GM21717 (cell line): Measurements from ENCODE around the gene SERPIND1.

Experiments
- ATAC-seq: cut with Tn5 transposase; IDR thresholded peaks from one replicate; pipeline ENCODE4 v1.9.1; 2021; ENCODE audit warnings: mild to moderate bottlenecking, moderate library complexity; ENCODE audit not compliant: unreplicated experiment

SERPIND1 gene

GRCh38 chr22:20771918-20772625 is 1.8 kb upstream of the SERPIND1 start:
- no peak for ATAC-seq

- ATAC-seq: no peak
These were observed 969 bp downstream of the SERPIND1 start for GRCh38 chr22:20774882-20775281.

- ATAC-seq: no peak
These were observed 1.5 kb downstream of the SERPIND1 start for GRCh38 chr22:20775342-20775895.

GRCh38 chr22:20776624-20777405 is 2.9 kb downstream of the SERPIND1 start:
- ATAC-seq: no peak

- no peak for ATAC-seq
These were observed 3.7 kb downstream of the SERPIND1 start for GRCh38 chr22:20777420-20778177.

GRCh38 chr22:20779014-20779817 is 5.3 kb downstream of the SERPIND1 start:
- no peak for ATAC-seq

GRCh38 chr22:20779818-20780158 is 5.9 kb downstream of the SERPIND1 start:
- ATAC-seq: no peak

GRCh38 chr22:20781272-20781990 is 7.5 kb downstream of the SERPIND1 start:
- no peak for ATAC-seq

GRCh38 chr22:20782083-20782482 is 8.2 kb downstream of the SERPIND1 start:
- no peak for ATAC-seq

- ATAC-seq: no peak
These were observed 8.8 kb downstream of the SERPIND1 start for GRCh38 chr22:20782596-20783299.

- ATAC-seq: no peak
These were observed 9.4 kb downstream of the SERPIND1 start for GRCh38 chr22:20783300-20783673.

- ATAC-seq: no peak
These were observed 10.2 kb downstream of the SERPIND1 start for GRCh38 chr22:20783844-20784723.

GRCh38 chr22:20785415-20785814 is 11.5 kb downstream of the SERPIND1 start:
- ATAC-seq: no peak

- no peak for ATAC-seq
These were observed 12.1 kb downstream of the SERPIND1 start for GRCh38 chr22:20786048-20786447.

- no peak for ATAC-seq
These were observed 12.6 kb downstream of the SERPIND1 start for GRCh38 chr22:20786536-20786979.

GRCh38 chr22:20787223-20787622 is 13.3 kb downstream of the SERPIND1 start:
- ATAC-seq: no peak

- ATAC-seq: no peak
These were observed 14.1 kb downstream of the SERPIND1 start for GRCh38 chr22:20787746-20788626.
